ENCODE results near the gene HCFC1R1.

Gene HCFC1R1

GRCh38 chr16:2980227-2981176 lies 43.2 kb downstream of the HCFC1R1 start, which contains the start of gene PKMYT1:
PKMYT1 (minus strand) TSS chr16:2980446; CDS start chr16:2979657, 789 bp downstream.
- Histone ChIP-seq H3K36me3 (ENCODE audit: control insufficient read depth in 2 of 2, insufficient read depth in 1 of 2, low read length in 2 of 2) (peaks cover 3 to 29% of the 10 kb centered on the region in 2 experiments; a peak in 2 of 3 replicates), H3K4me3 (ENCODE audit: low read depth, low read length) (peak within 1 kb of the TSS; percentile 84), H3K9me3 (ENCODE audit: control insufficient read depth, insufficient read depth, low read depth, low read length) (no peaks in the 10 kb centered on the region), H3K4me1 (ENCODE audit: control insufficient read depth, insufficient read depth, low read length) (no peaks in the 10 kb centered on the region), H3K27ac (ENCODE audit: extremely low read depth, low read depth, low read length) (peak within 1 kb of the TSS; percentile 86)
- POLR2A ChIA-PET = interaction anchor here (0.8 to 2.2 kb wide), 13 partner anchors 7 to 154 kb away, joined by 3 to 25 read pairs (median 4); partner anchors contain the start of genes FLYWCH1, FLYWCH2, KREMEN2 and PAQR4
- CTCF ChIA-PET = interaction anchor here (0.6 to 2.8 kb wide), 4 partner anchors 9 to 54 kb away, joined by 3 to 12 read pairs (median 6); partner anchors contain the start of gene PAQR4
- no peak for TF ChIP-seq ZNF48 (tag by site-specific recombination; IDR thresholded peaks at IDR 0.05)
- TF ChIP-seq, protein P1, sequence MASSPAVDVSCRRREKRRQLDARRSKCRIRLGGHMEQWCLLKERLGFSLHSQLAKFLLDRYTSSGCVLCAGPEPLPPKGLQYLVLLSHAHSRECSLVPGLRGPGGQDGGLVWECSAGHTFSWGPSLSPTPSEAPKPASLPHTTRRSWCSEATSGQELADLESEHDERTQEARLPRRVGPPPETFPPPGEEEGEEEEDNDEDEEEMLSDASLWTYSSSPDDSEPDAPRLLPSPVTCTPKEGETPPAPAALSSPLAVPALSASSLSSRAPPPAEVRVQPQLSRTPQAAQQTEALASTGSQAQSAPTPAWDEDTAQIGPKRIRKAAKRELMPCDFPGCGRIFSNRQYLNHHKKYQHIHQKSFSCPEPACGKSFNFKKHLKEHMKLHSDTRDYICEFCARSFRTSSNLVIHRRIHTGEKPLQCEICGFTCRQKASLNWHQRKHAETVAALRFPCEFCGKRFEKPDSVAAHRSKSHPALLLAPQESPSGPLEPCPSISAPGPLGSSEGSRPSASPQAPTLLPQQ (tag by site-specific recombination; IDR thresholded peaks at IDR 0.05) = 0 out of 2 replicates have a peak, but pooled peaks have one; percentile 37
- TF ChIP-seq SP2 (tag by site-specific recombination; IDR thresholded peaks at IDR 0.05) = peak; percentile 53
- TF ChIP-seq, protein P2, sequence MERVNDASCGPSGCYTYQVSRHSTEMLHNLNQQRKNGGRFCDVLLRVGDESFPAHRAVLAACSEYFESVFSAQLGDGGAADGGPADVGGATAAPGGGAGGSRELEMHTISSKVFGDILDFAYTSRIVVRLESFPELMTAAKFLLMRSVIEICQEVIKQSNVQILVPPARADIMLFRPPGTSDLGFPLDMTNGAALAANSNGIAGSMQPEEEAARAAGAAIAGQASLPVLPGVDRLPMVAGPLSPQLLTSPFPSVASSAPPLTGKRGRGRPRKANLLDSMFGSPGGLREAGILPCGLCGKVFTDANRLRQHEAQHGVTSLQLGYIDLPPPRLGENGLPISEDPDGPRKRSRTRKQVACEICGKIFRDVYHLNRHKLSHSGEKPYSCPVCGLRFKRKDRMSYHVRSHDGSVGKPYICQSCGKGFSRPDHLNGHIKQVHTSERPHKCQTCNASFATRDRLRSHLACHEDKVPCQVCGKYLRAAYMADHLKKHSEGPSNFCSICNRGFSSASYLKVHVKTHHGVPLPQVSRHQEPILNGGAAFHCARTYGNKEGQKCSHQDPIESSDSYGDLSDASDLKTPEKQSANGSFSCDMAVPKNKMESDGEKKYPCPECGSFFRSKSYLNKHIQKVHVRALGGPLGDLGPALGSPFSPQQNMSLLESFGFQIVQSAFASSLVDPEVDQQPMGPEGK (tag by site-specific recombination; IDR thresholded peaks at IDR 0.05) = peak; percentile 75
- no peak for TF ChIP-seq ZSCAN23 (tag by site-specific recombination; IDR thresholded peaks at IDR 0.05)
- TF ChIP-seq ZNF660 (tag by site-specific recombination; IDR thresholded peaks at IDR 0.05) = 0 out of 2 replicates have a peak, but pooled peaks have one; percentile 45
- TF ChIP-seq GLIS2 (tag by site-specific recombination; IDR thresholded peaks at IDR 0.05) = peak; percentile 60
- TF ChIP-seq ZBTB48 (tag by site-specific recombination; IDR thresholded peaks at IDR 0.05) = peak; percentile 60
- TF ChIP-seq, protein P3, sequence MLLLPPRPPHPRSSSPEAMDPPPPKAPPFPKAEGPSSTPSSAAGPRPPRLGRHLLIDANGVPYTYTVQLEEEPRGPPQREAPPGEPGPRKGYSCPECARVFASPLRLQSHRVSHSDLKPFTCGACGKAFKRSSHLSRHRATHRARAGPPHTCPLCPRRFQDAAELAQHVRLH (tag by site-specific recombination; IDR thresholded peaks at IDR 0.05) = peak; percentile 40; the same call in 1 of the 2 replicates
- TF ChIP-seq ZNF76 (tag by site-specific recombination; IDR thresholded peaks at IDR 0.05; ENCODE audit: borderline replicate concordance, low read depth) = peak; percentile 78
- TF ChIP-seq ZBTB11 (tag by site-specific recombination; conservative IDR thresholded peaks at IDR 0.05; ENCODE audit: low read depth) = peak; percentile 46; the same call in 1 of the 2 replicates
- no peak for TF ChIP-seq ZNF302 (tag by site-specific recombination; IDR thresholded peaks at IDR 0.05; ENCODE audit: low read depth)
- peak; percentile 93 for TF ChIP-seq EGR2 (tag by site-specific recombination; IDR thresholded peaks at IDR 0.05; ENCODE audit: low read depth)
- TF ChIP-seq HOXD13 (CRISPR knock-in tag; IDR thresholded peaks at IDR 0.05; ENCODE audit: borderline replicate concordance) = no peak
- TF ChIP-seq ZNF677 (tag by site-specific recombination; IDR thresholded peaks at IDR 0.05) = peak; percentile 52; the same call in 1 of the 2 replicates
- peak; percentile 8; the same call in 1 of the 2 replicates for TF ChIP-seq HIC1 (tag by site-specific recombination; IDR thresholded peaks at IDR 0.05)
- TF ChIP-seq ZNF394 (tag by site-specific recombination; IDR thresholded peaks at IDR 0.05; ENCODE audit: borderline replicate concordance) = no peak
- TF ChIP-seq PBX3 (CRISPR knock-in tag; IDR thresholded peaks at IDR 0.05) = peak; percentile 50; the same call in 1 of the 2 replicates
- no peak for TF ChIP-seq TSHZ1 (tag by site-specific recombination; IDR thresholded peaks at IDR 0.05; ENCODE audit: borderline replicate concordance)
- peak; percentile 93 for TF ChIP-seq ZBTB8A (tag by site-specific recombination; IDR thresholded peaks at IDR 0.05)

All from HEK293 (cell line).